Stimulated activated CD4-positive, alpha-beta T cell treated with anti-CD3 and anti-CD28 coated beads, TNF-alpha, amount 100 ng/mL, for 24 hours (primary cell): ENCODE measurements around the gene TPO.
A peak's percentile ranks its signal among the peaks of the same experiment; 100 is the strongest.
"Not testable (repeated sequence)": the region's sequence is repeated elsewhere in the genome, so short reads cannot be mapped to it uniquely, and the experiment has no call there.

ENCODE experiments used
- DNase-seq, 3 experiments: peaks; one replicate each; pipeline ENCODE4 v3.0.0-alpha.2; 2020; ENCODE audit warnings: low read depth in 3 of 3

The TPO gene

DNA sequence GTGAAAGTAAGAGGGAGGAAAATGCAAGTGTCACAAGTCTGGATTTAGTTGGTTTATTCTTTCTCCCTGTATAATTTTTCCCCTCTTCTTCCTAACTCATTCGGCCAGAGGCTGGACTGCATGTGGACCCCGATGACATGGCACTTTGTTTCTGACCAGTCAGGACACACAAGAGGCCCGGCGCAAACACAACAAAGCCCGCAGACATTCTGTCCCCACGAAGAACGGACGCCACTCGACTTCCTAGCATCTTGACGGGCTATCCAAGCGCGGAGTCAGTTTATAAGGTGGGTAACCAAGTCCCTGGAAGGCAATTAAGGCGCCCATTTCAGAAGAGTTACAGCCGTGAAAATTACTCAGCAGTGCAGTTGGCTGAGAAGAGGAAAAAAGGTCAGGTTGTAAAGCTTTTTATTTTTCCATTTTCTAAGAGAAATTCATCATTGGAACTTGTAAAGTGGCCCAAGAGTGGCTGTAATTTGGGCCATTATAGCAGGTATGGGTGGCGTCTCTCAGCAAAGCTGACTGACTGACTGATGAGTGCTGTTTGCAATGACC lies at the start of gene TPO:
TPO (plus strand) TSS at position 308 of the 555 bp plus-strand sequence. CDS start 946 bp downstream, outside the sequence.
- no peak for DNase-seq

- peak in 1 of 3 experiments; percentile 17 for DNase-seq
Observed at GRCh38 chr2:1366546-1367134, 46.6 kb upstream of the TPO start.

- no peak for DNase-seq
Observed at GRCh38 chr2:1367601-1368000, 45.7 kb upstream of the TPO start.

- DNase-seq: no peak
Observed at GRCh38 chr2:1369905-1370304, 43.4 kb upstream of the TPO start.

DNA sequence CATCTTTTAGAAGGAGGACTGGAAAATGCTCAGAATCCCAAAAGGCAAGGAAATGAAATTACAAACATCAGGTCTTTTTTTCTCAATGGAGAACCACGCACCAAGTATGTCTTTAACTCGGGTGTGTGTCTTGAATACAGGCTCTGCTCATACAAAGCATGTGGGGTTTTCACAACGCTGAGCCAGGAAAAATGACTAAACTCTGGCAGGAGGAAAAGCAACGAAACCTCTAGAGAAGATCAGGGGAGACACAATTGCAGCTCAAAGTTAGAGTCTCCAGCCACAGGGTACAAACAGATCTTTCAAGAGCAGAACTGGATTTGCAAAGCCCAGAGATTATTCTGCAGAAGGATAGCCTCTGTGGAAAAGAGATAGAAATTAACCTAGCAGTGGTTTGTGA lies 42.8 kb upstream of the TPO start:
- DNase-seq: no peak

DNA sequence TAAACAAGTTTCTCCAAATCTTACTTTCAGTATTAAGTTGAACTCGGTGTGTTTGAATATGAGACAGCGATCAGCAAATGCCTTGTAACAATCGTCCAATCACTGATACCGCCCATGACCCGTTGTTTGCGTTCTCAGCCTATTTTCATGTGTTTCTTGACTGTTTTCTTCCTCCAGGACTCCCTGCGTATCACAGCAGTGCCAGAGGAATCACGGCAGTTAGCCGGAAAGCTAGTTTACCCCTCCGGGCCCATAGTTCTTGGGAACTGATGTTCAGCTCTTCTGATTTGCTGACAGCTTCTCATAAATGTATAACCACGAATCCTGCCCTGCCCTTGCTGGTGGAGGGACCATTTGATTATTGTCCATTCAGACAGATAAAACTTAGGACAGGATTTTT lies 42.2 kb upstream of the TPO start:
- DNase-seq: no peak

DNA sequence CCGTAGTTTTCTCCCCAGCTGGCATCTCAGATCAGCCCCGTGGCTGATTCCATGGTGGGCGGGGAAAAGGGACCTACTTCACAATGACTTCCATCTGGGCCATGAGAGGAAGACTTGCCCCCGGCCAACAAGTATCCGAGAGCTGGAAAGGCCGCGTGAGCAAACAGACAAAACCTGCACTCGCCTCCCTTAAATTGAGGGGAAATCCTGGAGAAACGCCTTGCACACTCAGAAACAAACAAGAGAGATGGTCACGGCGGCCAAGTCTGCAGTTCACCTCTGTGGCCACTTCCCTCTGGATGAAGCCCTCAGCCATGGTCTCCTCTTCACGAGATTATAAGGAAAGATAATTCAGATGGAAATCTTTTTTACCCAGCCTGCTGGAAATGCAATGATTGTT lies 39.4 kb upstream of the TPO start:
- DNase-seq: no peak

DNA sequence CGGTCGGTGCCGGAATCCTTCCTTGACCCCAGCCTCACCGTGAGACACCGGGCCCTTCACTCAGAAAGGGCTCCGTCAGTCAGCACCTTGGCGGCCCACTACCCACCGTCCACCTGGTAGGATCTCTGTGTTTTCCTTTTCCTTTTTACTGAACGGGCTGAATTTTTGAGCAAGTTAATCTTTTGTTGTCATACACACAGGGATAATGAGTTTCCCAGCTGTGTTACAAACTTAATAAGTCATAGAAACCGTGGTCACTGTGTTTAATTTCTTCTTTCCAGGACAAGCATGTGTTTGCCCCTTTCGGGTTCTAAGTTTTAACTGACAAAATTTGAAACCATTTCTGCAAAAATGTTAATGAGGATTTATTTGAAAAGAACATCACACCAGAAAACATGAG lies 39.0 kb upstream of the TPO start:
- no peak for DNase-seq

DNA sequence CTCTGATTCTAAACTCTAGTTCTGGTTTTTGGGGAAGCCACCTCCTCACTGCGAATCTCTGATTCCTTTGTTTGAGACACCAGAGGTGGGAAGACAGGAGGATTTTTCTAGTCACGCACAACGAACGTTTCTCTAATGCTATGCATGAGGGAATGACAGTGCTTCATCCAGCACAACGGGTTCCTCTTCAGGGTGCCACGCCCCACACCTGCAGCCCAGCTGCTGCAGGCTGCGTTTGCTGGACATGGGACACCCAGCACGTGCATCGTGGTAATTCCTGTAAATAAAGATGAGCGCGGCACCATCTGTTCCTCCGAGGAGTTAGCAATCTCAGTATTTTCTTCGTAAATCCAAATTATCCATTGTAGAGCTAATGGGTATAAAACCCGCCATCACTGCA lies 37.5 kb upstream of the TPO start:
- no peak for DNase-seq

- no peak for DNase-seq
Observed at GRCh38 chr2:1377473-1377872, 35.8 kb upstream of the TPO start.

DNA sequence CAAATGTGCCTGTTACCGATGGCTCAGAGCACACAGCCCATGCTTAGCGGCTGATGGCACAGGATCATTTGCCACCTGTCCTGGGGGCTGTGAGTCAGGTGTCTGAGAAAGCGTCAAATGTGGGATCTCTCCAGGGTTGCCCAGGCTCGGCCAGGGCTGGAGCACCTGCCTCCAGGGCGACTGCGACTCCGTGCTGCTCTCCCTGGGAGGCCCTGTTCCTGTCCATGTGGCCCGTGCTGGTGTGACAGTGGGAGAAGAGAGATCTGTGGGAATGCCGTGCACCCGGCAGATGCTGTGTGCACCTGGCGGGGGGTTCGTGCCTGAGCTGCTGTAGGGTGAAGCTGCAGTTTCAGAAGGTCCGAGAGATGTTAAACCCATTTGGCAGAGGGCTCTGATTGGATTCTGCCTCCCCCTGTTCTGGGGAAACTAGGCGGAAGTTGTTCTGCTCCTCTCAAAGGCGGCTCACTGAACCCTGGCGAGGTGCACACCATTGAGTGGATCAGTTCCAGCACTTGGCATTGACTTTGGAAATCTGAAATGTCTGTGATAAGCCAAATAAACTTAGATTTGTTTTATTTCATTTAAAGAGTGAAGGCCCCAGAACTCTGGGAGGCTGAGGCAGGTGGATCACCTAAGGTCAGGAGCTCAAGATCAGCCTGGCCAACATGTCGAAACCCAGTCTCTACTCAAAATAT lies 34.7 kb upstream of the TPO start:
- no peak for DNase-seq

DNA sequence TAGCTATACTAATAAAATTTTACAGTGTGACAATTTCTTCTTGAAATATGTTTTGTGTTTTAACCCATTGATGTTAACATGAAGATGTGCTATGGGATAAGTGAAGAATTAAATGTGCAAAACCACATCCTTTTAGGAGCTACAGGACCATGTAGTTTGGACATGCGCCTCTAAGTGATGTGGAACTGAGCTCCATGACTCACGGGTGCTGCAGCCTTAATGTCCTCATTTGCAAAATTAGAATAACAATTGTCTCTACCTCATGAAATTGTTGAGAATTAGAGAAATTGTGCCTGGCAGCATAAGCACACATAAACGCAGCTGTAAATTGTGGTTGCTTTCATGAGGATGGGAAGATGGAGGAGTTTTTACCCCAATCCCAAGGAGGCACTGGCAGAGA lies 31.6 kb upstream of the TPO start:
- no peak for DNase-seq

DNA sequence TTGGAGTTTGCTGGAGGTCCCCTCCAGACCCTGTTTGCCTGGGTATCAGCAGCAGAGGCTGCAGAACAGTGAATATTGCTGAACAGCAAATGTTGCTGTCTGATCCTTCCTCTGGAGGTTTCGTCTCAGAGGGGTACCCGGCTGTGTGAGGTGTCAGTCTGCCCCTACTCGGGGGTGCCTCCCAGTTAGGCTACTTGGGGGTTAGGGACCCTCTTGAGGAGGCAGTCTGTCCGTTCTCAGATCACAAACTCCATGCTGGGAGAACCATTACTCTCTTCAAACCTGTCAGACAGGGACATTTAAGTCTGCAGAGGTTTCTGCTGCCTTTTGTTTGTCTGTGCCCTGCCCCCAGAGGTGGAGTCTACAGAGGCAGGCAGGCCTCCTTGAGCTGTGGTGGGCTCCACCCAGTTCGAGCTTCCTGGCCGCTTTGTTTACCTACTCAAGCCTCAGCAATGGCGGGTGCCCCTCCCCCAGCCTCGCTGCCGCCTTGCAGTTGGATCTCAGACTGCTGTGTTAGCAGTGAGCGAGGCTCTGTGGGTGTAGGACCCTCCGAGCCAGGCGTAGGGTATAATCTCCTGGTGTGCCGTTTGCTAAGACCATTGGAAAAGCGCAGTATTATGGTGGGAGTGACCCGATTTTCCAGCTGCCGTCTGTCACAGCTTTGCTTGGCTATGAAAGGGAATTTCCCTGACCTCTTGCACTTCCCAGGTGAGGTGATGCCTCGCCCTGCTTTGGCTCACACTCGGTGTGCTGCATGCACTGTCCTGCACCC lies 25.1 kb upstream of the TPO start:
- not testable (repeated sequence) for DNase-seq

DNA sequence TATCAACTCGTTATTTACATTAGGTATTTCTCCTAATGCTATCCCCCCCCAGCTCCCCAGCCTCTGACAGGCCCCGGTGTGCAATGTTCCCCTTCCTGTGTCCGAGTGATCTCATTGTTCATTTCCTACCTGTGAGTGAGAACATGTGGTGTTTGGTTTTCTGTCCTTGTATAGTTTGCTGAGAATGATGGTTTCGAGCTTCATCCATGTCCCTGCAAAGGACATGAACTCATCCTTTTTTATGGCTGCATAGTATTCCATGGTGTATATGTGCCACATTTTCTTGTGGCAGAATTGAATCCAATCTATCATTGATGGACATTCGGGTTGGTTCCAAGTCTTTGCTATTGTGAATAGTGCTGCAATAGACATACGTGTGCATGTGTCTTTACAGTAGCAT lies 23.1 kb upstream of the TPO start:
- not testable (repeated sequence) for DNase-seq

GRCh38 chr2:1393321-1393720 lies 19.9 kb upstream of the TPO start:
- no peak for DNase-seq

- no peak for DNase-seq
Observed at GRCh38 chr2:1394709-1395408, 18.4 kb upstream of the TPO start.

DNA sequence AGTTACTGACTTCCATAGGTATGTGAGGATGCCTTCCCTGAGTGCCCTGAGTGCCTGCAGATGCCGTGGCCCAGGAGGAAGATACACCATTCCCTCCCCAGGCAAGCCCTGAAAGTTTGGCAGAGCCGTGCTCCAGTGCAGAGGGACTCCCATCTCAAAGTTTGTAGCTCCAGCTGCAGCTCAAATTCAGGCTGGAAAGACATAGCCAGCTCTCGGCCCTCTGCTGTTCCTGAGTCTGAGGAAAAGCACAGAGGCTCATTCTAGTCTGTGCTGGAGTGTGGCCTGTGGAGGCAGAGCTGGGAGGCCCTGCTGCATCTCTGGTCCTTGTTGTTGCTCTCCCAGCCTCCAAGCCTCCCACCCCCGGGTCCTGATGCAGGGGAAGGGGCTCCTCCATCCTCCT lies 15.9 kb upstream of the TPO start:
- DNase-seq: no peak

DNA sequence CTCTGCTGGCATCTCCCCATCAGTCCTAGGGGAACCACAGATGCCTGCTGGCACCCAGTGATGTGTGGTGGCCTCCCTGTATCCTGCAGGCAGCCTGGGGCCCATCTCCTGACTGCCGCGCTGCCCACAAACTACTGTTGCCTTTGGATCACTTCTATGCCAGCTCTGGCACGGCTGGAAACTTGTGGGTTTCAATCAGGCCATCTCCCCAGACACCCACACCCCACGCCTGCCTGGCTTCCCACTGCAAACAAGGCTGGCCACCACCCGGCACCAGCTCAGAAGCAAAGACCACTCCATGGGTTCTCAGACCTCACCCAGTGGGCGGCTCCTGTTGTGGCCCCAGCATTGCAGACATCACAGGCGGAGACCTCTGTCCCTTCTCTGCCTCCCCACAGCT lies 15.1 kb upstream of the TPO start:
- DNase-seq: no peak

DNA sequence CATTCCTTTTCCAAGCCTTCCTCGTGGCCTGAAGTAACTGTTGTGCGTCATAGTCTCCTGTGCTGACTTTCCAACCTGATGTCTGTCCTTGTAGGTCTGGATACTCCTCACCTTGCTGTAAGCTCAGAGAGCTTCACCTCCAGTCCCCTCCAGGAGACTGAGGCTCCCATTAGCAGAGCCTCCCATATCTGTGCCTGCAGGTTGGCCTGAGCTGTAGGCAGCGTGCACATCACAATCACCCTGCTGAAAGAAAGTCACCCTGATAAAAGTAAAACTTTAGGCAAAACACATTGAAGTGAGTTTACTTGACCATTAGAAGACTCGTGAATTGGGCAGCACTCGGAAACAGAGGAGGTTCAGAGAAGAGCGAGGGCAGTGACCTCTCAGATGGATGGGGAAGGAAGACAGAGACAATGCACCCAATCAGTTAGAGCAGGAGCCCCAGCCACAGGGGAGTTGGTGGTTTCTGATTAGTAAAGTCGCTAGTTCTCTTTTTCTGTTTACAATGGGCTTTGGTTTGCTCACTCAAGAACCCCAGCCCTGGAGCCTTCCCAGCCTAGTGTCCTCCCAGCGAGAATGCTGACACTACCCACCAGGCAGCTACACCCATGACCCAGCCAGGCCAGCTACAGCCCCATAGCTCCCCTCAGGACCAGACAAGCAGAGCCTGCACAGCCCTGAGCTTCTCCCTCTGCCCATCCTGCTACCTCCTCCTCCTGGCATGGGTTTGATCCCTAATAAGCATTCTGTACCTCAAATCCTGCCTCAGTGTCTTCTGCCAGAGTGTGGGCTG lies 12.1 kb upstream of the TPO start:
- DNase-seq: no peak

GRCh38 chr2:1402064-1402463 lies 11.2 kb upstream of the TPO start:
- no peak for DNase-seq

DNA sequence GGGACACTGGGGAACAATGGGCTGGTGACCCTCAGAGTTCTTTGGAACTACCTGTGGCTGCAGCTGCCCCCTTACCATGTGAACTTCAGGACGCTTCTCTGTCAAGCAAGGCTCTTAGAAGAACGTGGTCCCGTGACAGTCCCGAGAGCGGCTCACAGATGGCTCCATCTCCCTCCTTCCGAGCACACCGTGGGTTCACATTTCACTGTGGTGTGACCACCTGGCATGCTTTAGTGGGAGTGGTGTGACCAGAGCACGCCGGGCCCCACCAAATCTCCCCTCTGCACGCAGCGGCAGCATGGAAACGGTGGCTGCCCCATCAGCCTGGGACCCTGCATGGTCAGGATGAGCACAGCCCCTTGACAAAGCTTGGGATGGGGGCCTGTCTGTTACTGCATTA lies 9.7 kb upstream of the TPO start:
- no peak for DNase-seq
